HG02852 (cell line): ENCODE results near the gene ACTG2.

Experiments used
- ATAC-seq: cut with Tn5 transposase; IDR thresholded peaks from one replicate; pipeline ENCODE4 v1.9.1; 2021; ENCODE audit warnings: mild to moderate bottlenecking, moderate library complexity; ENCODE audit not compliant: unreplicated experiment

ACTG2 gene

DNA sequence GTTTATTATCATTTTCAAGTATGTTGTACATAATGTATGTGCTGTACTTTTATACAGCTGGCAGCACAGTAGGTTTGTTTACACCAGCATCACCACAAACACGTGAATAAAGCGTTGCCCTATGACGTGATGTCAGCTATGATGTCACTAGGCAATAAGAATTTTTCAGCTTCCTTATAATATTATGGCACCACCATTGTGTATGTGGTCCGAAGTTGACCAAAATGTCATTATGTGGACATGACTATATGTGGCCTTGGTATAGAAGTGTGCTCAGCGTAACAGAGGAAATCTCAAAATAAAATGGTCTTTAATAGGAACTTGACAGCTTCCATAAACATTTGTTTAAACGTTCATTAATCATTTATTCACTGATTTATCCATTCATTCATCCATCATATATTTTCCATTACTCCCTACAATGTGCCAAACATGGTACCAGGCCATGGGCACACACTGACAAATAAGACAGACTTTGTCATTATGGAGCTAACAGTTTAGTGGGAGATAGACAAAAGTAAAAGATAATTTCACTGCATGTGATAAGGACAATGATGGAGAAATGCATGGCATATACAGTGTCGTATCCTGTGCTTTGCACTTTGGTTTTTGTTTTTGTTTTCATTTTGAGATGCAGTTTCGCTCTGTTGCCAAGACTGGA is 18.9 kb downstream of the ACTG2 start:
- ATAC-seq: no peak

DNA sequence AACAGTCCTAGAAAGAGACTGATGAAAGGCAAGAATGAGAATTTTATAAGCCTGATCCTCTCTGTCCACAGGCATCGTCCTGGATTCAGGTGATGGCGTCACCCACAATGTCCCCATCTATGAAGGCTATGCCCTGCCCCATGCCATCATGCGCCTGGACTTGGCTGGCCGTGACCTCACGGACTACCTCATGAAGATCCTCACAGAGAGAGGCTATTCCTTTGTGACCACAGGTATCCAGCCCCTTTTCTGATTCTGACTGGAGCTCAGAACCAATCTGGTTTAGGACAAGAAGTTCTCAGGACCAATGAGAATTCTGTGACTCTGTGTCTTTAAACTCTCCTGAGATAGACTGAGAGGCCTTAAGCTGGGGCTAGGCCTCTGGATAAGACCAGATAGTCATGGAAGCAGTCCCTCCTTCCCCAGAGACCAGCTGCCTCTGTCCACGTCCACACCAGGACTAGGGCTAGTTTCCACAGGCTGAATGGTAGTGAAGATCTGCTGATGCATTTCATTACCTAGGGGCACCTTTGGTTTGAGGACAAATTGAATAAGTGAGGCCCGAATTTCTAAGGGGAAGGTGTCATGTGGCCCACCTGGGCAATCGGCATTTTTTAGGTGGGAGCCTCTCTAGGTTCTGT is 20.7 kb downstream of the ACTG2 start:
- no peak for ATAC-seq

DNA sequence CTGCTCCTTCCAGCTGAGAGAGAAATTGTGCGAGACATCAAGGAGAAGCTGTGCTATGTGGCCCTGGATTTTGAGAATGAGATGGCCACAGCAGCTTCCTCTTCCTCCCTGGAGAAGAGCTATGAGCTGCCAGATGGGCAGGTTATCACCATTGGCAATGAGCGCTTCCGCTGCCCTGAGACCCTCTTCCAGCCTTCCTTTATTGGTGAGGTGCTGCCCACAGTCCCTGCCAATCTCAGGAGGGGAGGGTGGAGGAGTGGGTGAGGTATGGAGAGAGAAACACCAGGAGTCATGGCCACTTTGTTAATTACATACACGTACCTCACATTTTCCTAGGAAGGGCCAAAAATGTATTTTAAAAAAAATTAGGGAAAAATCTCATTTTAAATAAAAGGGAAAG is 21.9 kb downstream of the ACTG2 start:
- no peak for ATAC-seq

DNA sequence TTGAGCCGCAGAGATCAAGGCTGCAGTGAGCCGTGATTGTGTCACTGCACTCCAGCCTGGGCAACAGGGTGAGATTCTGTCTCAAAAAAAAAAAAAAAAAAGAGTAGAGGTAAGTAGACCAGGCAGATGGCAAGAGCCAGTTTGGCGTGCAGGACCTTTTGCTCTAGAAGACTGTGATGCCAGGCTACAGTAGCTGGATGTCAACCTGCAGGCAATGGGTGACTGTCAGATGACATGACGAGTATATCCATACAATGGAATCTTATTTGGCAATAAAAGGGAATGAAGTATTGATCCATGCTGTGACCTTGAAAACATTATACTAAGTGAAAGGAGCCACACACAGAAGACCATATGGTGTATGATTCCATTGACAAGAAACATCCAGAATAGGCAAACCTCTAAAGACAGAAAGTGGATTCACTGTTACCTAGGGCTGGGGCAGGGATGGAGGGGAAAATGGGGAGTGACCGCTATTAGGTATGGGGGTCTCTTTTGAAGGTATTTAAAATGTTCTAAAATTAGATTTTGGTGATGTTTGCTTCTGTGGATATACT is 22.7 kb downstream of the ACTG2 start:
- no peak for ATAC-seq

DNA sequence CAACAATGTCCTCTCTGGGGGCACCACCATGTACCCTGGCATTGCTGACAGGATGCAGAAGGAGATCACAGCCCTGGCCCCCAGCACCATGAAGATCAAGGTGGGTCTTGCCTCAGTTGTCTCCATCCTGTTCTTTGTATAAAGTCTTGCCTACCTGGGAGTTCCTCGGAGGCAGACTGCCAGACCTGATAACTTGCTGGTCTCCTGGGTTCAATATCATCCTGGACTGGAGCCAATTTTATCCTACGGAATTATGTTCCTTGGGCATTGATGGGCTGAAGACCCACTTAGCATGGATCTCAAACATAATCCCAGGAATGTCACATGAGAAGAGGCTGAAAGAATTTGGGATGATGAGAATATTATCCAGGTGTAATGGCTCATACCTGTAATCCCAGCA is 23.9 kb downstream of the ACTG2 start:
- no peak for ATAC-seq

DNA sequence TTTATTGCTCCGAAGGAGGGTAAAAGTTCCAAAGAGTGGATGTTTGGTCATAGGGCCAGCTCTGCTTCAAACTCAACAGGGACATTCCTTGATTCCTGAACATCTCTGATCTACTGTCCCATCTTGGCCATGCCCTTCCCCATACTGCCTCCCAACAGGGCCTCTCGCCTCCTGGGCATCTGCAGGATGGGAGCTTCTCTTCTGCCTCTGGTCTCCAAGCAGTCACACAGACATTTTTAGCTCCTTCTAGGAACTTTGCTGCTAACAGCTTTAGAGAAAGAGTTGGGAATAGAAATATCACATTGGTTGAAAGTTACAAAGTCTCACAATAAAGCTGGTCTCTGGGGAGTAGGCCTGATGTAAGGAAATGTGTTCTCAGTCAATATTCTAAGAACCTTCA is 24.5 kb downstream of the ACTG2 start:
- no peak for ATAC-seq

DNA sequence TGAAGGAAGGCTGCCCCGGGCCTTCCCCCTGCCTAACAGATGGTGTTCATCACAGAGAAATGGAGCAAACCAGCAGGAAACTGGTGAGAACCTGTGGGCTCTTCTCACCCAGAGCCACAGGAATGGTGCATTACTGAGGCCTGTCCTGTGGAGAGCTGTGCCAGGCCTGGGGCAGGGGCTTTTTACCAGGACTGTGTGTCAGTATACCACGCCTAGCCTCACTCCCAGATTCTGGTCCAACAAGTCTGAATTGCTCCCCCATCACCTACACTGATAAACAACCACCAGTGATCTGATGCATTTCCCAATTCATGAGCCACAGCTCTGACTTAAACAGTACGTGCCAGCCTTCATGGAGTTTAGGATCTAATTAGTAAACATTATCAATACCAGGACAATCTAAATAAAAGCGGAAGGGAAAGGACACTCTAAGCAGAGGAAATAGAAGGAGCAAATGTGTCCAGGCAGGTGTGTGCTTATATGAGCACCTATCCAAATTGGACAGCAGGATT is 24.9 kb downstream of the ACTG2 start:
- no peak for ATAC-seq

DNA sequence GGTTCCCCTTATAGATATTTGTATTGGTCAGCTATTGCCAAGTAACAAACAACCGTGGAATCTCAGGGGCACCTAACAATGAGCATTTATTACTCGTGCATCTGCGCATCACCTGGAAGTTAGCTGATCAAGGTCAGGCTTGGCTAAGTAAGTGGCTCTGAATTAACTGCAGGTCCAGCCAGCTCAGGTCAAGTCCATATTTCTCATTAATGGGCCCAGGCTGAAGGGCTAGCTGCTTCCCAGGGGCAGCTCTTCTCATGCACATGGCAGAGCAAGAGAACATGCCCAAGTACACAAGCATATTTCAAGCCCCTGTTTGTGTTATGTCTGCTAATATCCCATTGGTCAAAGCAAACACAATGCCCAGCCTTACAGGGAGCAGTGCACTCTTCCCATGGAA is 26.0 kb downstream of the ACTG2 start:
- ATAC-seq: no peak

DNA sequence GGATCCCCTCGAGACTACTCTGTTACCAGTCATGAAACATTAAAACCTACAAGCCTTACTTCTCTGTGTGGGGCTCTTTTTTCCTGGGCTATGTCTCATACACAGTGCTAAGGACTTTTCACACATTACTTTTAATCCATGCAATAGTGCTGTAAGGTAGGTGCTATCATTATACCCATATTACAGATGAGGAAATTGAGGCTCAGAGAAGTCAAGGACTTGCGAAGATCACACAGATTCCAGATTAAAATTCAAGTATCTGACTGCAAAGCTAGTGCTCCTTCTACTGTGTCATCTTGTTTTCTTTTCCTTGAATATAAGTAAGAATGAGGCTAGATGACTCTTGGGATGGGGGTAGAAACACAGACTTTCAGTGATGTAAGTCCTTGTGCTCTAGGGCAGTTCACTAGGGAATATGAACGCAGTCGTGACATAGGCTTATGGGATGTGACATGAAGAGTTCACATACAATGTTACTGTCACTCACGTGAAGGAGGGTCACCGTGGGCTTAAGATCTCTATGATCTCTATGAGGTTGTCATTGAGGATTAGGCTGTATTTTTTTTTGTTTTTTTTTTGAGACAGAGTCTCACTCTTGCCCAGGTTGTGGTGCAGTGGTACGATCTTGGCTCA is 26.9 kb downstream of the ACTG2 start:
- no peak for ATAC-seq

DNA sequence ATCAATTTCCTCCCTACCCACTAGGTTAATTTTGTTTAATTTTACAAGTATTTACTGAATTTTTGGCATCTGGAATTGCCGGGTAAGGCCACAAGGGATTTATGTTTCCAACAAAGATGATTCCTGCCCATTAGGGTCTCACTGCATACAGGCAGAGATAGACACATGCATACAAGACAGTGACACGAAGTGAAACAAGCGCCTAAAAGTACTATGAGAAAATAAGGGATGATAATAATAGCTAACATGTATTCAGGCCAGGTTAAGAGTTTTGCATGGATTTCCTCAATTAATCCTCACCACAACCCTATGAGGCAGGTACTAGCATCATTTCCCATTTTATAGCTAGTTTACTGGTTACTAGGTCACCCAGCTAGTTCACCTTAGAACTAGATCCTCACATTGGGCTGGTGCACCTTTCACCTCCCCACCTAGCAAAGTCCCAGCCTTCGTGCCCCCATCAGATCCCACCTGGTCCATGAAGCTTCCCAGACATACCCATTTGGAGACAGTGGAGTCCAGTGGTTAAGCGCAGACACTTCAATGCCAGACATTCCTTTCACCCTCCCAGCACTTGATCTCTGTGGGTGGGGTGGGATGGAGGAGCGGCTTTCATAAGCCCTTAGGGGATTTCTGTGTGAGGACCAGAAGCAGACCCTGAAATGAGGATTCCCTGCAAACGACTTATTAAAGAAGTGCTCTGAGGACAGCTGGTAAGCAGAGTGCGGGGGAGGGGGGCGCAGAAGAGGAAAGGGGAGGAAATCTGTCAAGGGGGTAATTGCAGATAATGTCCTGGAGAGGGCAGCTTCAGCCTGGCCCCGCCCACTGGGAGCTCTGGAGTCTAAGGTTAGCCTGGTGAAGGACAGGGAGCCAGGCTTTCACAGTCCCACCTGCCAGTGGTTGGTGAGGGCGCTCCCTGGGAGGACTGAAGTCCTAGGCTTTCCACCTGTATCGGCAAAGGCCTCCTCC is 28.1 kb downstream of the ACTG2 start:
- no peak for ATAC-seq

DNA sequence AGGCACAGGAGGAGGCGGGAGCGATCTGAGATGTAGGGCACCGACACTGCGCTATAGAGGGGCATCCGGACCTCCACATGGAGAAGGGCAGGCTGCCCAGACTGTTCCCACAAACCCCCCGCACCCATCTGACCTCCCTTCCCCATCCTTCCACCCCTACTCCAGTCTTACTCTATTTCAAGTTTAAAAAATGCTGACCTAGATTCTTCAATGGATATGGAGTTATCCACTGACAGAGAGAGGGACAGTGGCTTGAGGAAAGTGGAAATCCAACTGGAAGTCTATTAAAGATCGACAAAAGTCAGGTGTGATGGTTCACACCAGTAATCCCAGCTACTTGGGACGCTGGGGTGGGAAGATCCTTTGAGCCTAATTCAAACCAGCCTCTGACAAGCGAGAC is 28.8 kb downstream of the ACTG2 start:
- ATAC-seq: no peak

DNA sequence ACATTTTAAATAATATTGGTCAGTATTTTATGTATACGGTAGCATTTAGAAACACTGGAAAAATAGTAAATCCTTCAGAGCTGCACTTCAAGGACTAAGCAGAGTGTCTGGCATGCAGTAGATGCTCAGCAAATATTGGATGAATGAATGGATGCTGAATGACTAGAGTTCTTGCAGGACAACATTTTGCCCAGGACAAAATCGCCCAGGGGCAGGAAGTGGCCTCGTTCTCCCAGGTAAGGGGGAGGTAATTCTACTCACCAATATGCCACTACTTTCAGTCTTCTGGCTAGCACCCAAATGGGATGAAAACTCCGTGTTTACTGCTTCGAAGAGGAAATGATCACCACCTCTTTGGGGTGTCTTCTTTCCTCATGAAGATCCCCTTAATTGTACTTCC is 29.9 kb downstream of the ACTG2 start:
- no peak for ATAC-seq

DNA sequence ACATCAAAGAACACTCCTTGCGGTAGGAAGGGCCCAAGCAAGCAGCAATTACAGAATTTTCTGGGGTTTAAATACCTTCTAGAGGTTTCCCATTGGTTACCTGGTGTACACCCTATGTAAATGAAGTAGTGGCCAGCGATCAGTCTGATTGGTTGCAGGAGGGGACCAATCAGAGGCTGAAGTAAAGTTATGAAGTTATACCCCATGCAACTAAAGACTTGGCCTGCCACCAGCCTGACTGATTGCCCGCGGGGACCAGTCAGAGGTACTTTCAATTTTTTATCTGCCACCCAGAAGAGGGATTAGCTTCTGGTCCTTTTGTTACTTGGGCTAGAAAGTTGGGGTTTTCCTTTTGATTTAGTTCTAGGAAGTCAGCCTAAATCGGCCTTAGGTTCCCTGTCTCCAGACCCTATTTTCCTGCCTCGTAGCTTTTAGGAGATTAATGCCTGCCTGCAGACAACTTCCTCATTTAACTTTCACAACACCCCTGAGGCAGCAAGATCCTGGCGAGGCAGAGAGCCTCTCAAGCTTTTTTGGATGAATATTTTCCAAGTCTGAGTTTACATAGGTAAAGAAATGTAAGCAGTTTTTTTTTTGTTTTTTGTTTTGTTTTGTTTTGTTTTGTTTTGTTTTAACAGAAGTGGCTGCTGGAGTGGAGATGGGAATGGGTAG is 32.4 kb downstream of the ACTG2 start:
- no peak for ATAC-seq

DNA sequence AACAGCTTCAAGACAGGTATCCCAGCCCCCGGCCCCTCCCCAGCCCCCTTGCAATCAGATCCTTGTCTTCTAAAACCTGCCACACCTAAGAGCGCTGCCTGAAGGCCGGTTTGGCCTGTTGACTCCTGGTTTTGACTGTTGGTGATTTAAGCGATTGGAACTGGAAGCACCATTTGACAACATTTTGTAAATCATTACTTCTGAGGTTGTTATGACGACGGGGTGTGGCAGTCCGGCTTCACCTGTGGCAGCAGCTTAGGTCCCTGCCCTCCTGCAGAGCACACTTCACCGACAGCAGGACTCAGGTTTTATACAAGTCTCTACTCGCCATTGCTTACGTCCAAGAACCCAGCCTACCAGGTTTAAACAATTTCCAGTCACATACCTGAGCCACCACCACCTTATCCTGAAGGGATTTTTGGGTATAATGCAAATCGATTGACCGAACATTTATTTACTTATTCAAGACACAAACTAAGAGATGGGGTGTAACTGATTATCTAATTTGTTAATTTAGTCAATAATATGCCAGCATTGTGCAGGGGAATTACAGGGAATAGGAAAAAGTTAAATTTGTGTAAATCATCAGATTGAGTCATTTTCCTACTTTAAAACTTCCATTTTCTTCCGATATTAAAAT is 33.2 kb downstream of the ACTG2 start:
- ATAC-seq: no peak

DNA sequence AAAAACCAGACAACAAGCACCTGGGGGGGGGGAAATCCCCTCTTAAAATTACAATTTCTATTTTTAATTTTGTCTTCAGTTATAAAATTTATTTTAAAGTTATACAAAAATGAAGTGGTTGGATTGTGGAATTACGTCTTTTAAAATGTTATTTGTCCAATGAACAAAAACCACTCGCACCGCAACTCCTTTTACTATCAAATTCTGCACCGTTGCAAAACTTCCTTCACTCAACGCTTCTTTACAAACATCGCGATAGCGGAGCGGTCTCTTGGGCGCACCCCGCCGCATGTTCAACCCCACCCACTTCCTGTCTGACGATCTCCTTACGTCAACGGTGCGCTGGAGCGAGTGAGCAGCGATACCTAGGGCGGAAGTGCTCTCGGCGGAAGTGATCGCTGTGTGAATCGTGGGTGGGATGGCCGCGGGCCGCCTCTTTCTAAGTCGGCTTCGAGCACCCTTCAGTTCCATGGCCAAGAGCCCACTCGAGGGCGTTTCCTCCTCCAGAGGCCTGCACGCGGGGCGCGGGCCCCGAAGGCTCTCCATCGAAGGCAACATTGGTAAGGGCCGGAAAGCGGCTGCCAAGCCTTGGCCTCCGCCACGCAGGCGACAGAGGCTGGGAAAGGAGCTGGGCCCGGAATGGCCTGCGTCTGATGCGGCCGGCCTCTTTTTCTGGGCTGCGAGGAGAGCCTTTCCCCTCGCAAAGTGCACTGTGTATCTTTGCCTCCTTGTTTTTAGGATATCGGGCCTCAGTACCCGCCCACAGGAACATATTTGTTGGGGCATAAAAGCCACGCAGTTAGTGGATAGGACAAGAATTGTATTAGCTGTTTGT is 33.9 kb downstream of the ACTG2 start, which contains the start of gene DGUOK:
Gene DGUOK, plus strand, starts transcription at position 388 of the 835 bp plus-strand sequence. Its CDS starts 31 bp downstream, at position 419.
- ATAC-seq: peak; percentile 100

DNA sequence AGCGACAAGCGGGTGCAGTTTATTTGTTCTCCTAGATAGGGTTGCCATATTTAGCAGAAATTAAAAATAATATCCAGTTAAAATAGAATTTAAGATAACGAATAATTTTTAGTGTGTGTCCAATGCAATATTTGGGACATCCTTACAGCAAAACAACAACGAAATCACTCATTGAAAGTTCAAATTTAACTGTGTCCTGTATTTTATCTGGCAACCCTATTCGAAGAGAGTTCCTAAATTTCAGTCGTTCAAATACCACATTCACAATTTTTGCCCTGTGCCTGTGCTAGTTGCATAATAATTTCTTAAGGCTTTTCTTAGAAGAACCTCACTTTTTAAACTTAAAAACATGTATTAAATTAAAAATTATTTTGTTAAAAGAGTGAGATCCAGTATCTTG is 34.5 kb downstream of the ACTG2 start:
- ATAC-seq: no peak

DNA sequence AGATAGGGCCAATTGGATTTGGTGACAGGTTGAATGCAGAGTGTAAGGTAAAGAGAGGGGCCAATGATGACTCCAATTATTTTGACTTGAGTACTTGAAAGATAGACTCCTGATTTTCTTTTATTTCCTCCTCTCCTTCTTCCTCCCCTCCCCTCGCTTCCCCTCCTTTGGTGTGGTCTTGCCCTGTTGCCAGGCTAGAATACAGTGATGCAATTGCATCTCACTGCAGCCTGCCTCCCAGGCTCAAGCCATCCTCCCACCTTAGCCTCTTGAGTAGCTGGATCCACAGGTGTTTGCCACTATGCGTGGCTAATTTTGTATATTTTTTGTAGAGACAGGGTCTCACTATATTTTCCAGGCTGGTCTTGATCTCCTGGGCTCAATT is 36.1 kb downstream of the ACTG2 start:
- ATAC-seq: no peak

DNA sequence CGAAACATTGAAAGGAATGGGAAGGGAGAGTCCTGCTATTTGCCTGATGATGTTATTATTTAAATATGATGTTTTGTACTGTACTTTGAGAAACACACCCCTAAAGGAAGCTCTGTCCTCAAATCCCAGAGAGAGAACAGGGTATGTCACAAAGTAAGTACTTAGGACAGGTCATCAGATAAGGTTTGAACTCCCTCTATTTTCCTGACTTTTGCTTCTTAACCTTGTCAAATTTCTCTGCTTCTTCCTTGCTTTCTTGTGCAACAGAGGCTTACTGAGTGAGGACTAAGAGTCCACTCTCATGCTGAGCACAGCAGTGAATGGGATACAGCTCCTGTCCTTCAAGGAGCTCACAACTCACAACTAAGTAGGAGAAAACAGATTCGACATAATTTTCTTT is 37.6 kb downstream of the ACTG2 start:
- no peak for ATAC-seq
